SK-N-SH treated with all-trans-retinoic acid at 6 μM for 48 hours (cell line): ENCODE measurements around the gene ADRA1B.

Source experiments
- ATAC-seq: fragments of 200-7000 bp; cut with Tn5 transposase; 3 replicates; pipeline ENCODE4 v1.9.1; 2020; ENCODE audit warnings: mild to moderate bottlenecking, moderate library complexity
- ARNTL ChIP-seq: fragments of 450-650 bp; formaldehyde crosslinking; IDR thresholded peaks from 2 replicates; pipeline ENCODE4 v1.5.0; 2020; ENCODE audit warnings: low read depth, mild to moderate bottlenecking, moderate library complexity, borderline replicate concordance
- BACH2 ChIP-seq: fragments of 250-450 bp; sonication (Bioruptor Pico); IDR thresholded peaks from 2 replicates; pipeline ENCODE4 v1.9.0; 2021; ENCODE audit warnings: mild to moderate bottlenecking, borderline replicate concordance
- CSDC2 ChIP-seq: fragments of 250-450 bp; sonication (Bioruptor Pico); IDR thresholded peaks from 2 replicates; pipeline ENCODE4 v1.5.0; 2020; ENCODE audit warnings: mild to moderate bottlenecking, moderate library complexity
- ESRRG ChIP-seq: fragments of 250-450 bp; sonication (Bioruptor Pico); IDR thresholded peaks from 2 replicates; pipeline ENCODE4 v1.6.1; 2021; ENCODE audit warnings: mild to moderate bottlenecking
- ISL1 ChIP-seq: fragments of 250-450 bp; sonication (Bioruptor Pico); IDR thresholded peaks from 2 replicates; pipeline ENCODE4 v2.1.2; 2022; ENCODE audit warnings: mild to moderate bottlenecking, moderate library complexity
- OSR1 ChIP-seq: fragments of 250-450 bp; sonication (Bioruptor Pico); IDR thresholded peaks from 2 replicates; pipeline ENCODE4 v1.8.0; 2022; ENCODE audit warnings: moderate library complexity, mild to moderate bottlenecking, inconsistent platforms
- PPARA ChIP-seq: fragments of 250-450 bp; sonication (Bioruptor Pico); IDR thresholded peaks from 2 replicates; pipeline ENCODE4 v1.5.0; 2020; ENCODE audit warnings: mild to moderate bottlenecking, borderline replicate concordance
- RARB ChIP-seq: fragments of 250-450 bp; sonication (Bioruptor Pico); IDR thresholded peaks from 2 replicates; pipeline ENCODE4 v1.8.0; 2021; ENCODE audit warnings: mild to moderate bottlenecking, moderate library complexity
- SNAI2 ChIP-seq: fragments of 250-450 bp; sonication (Bioruptor Pico); IDR thresholded peaks from 2 replicates; pipeline ENCODE4 v1.5.0; 2020; ENCODE audit warnings: mild to moderate bottlenecking, moderate library complexity
- TCF4 ChIP-seq: fragments of 250-450 bp; sonication (Bioruptor Pico); IDR thresholded peaks from 2 replicates; pipeline ENCODE4 v1.8.0; 2021; ENCODE audit warnings: mild to moderate bottlenecking, moderate library complexity, borderline replicate concordance
- TOX ChIP-seq: fragments of 250-450 bp; sonication (Bioruptor Pico); IDR thresholded peaks from 2 replicates; pipeline ENCODE4 v1.8.0; 2021; ENCODE audit warnings: mild to moderate bottlenecking, moderate library complexity, borderline replicate concordance
- ZC3H10 ChIP-seq: fragments of 250-450 bp; sonication (Bioruptor Pico); IDR thresholded peaks from 2 replicates; pipeline ENCODE4 v1.5.1; 2021; ENCODE audit warnings: mild to moderate bottlenecking, moderate library complexity
- ZFP3 ChIP-seq: fragments of 250-450 bp; sonication (Bioruptor Pico); IDR thresholded peaks from 2 replicates; pipeline ENCODE4 v1.5.0; 2020; ENCODE audit warnings: mild to moderate bottlenecking, moderate library complexity
- ZFP30 ChIP-seq: fragments of 450-650 bp; formaldehyde crosslinking; IDR thresholded peaks from 2 replicates; pipeline ENCODE4 v1.5.0; 2022; ENCODE audit warnings: mild to moderate bottlenecking, moderate library complexity
- ZNF565 ChIP-seq: fragments of 450-650 bp; formaldehyde crosslinking; conservative IDR thresholded peaks from 2 replicates; pipeline ENCODE4 v1.5.0; 2020; ENCODE audit warnings: low read depth, mild to moderate bottlenecking, moderate library complexity
- ZNF70 ChIP-seq: fragments of 450-650 bp; formaldehyde crosslinking; IDR thresholded peaks from 2 replicates; pipeline ENCODE4 v1.5.0; 2020; ENCODE audit warnings: mild to moderate bottlenecking, moderate library complexity
- ZNF8 ChIP-seq: fragments of 450-650 bp; formaldehyde crosslinking; IDR thresholded peaks from 2 replicates; pipeline ENCODE4 v1.5.0; 2020; ENCODE audit warnings: mild to moderate bottlenecking, moderate library complexity
- TF ChIP-seq, protein P1 (sequence below): fragments of 250-450 bp; sonication (Bioruptor Pico); IDR thresholded peaks from 2 replicates; pipeline ENCODE4 v1.5.1; 2020; ENCODE audit warnings: low read depth, mild to moderate bottlenecking, moderate library complexity
- TF ChIP-seq, protein P2 (sequence below): fragments of 250-450 bp; sonication (Bioruptor Pico); IDR thresholded peaks from 2 replicates; pipeline ENCODE4 v1.5.0; 2020; ENCODE audit warnings: mild to moderate bottlenecking, moderate library complexity
- TF ChIP-seq, protein P3 (sequence below): fragments of 250-450 bp; sonication (Bioruptor Pico); IDR thresholded peaks from 2 replicates; pipeline ENCODE4 v1.8.0; 2020; ENCODE audit warnings: mild to moderate bottlenecking, moderate library complexity, borderline replicate concordance
- TF ChIP-seq, protein P4 (sequence below): fragments of 250-450 bp; sonication (Bioruptor Pico); IDR thresholded peaks from 2 replicates; pipeline ENCODE4 v1.8.0; 2021; ENCODE audit warnings: low read depth, mild to moderate bottlenecking, moderate library complexity, borderline replicate concordance
- TF ChIP-seq, protein P5 (sequence below): fragments of 250-450 bp; sonication (Bioruptor Pico); IDR thresholded peaks from 2 replicates; pipeline ENCODE4 v1.5.1; 2021; ENCODE audit warnings: mild to moderate bottlenecking, moderate library complexity

ADRA1B gene

DNA sequence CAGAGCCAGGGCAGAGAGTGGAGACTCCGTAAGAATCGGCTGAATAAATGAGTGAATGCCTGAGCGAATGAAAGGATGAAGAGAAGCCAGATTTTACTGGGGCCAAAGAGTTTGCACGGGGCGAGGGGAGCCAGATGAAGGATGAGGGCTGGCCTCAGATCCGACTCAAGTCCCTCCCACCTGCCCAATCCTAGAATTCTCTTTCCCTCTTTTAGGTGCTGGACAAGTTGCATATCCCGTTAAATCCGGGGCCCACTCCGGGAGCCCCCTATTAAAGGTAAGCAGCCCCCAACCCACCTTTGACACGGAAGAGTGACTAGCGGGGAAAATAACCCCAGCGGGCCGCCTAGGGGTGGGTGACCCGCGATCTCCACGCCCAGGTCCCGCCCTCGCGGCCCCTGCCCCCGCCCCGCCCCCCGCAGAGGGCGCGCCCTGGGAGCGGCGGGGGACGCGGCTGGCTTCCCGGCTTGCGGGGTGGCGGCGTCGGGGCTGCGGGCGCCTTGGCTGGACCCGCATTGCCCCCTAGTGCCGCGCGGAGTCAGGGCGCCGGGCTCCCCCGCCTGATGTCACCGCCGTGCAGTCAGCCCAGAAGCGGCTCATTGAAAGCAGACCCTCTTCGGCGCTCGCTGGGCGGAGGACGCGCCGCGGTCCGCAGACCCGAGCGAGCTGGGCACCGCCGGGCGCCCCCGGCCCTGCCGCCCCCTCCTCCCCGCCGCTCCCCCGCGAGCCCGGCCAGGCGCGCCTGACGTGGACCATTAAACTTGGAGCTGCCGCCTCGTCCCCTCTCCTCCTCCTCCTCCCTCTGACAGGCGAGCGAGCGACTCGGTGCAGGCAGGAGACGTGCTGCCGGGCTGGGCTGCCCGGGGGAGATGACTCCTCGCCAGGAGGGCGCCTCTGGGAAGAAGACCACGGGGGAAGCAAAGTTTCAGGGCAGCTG, at the start of gene ADRA1B:
TSS of gene ADRA1B (plus strand) at position 579 of the 937 bp plus-strand sequence. CDS start 424 bp downstream, outside the sequence.
- TF ChIP-seq PPARA (no peak), ZNF70 (no peak), ZFP3 (CRISPR knock-in tag) (no peak), ZC3H10 (CRISPR knock-in tag) (no peak), BACH2 (no peak), ZNF565 (CRISPR knock-in tag) (no peak), RARB (CRISPR knock-in tag) (no peak), TCF4 (no peak), ESRRG (CRISPR knock-in tag) (no peak), CSDC2 (CRISPR knock-in tag) (no peak), ZFP30 (CRISPR knock-in tag) (no peak), TOX (CRISPR knock-in tag) (no peak), ARNTL (CRISPR knock-in tag) (no peak), OSR1 (no peak), ZNF8 (CRISPR knock-in tag) (no peak)
- TF ChIP-seq, protein P1, sequence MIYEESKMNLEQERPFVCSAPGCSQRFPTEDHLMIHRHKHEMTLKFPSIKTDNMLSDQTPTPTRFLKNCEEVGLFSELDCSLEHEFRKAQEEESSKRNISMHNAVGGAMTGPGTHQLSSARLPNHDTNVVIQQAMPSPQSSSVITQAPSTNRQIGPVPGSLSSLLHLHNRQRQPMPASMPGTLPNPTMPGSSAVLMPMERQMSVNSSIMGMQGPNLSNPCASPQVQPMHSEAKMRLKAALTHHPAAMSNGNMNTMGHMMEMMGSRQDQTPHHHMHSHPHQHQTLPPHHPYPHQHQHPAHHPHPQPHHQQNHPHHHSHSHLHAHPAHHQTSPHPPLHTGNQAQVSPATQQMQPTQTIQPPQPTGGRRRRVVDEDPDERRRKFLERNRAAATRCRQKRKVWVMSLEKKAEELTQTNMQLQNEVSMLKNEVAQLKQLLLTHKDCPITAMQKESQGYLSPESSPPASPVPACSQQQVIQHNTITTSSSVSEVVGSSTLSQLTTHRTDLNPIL (CRISPR knock-in tag), result no peak
- TF ChIP-seq, protein P2, sequence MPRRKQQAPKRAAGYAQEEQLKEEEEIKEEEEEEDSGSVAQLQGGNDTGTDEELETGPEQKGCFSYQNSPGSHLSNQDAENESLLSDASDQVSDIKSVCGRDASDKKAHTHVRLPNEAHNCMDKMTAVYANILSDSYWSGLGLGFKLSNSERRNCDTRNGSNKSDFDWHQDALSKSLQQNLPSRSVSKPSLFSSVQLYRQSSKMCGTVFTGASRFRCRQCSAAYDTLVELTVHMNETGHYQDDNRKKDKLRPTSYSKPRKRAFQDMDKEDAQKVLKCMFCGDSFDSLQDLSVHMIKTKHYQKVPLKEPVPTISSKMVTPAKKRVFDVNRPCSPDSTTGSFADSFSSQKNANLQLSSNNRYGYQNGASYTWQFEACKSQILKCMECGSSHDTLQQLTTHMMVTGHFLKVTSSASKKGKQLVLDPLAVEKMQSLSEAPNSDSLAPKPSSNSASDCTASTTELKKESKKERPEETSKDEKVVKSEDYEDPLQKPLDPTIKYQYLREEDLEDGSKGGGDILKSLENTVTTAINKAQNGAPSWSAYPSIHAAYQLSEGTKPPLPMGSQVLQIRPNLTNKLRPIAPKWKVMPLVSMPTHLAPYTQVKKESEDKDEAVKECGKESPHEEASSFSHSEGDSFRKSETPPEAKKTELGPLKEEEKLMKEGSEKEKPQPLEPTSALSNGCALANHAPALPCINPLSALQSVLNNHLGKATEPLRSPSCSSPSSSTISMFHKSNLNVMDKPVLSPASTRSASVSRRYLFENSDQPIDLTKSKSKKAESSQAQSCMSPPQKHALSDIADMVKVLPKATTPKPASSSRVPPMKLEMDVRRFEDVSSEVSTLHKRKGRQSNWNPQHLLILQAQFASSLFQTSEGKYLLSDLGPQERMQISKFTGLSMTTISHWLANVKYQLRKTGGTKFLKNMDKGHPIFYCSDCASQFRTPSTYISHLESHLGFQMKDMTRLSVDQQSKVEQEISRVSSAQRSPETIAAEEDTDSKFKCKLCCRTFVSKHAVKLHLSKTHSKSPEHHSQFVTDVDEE (CRISPR knock-in tag), result no peak
- TF ChIP-seq, protein P3, sequence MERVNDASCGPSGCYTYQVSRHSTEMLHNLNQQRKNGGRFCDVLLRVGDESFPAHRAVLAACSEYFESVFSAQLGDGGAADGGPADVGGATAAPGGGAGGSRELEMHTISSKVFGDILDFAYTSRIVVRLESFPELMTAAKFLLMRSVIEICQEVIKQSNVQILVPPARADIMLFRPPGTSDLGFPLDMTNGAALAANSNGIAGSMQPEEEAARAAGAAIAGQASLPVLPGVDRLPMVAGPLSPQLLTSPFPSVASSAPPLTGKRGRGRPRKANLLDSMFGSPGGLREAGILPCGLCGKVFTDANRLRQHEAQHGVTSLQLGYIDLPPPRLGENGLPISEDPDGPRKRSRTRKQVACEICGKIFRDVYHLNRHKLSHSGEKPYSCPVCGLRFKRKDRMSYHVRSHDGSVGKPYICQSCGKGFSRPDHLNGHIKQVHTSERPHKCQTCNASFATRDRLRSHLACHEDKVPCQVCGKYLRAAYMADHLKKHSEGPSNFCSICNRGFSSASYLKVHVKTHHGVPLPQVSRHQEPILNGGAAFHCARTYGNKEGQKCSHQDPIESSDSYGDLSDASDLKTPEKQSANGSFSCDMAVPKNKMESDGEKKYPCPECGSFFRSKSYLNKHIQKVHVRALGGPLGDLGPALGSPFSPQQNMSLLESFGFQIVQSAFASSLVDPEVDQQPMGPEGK (CRISPR knock-in tag), result no peak
- TF ChIP-seq, protein P4, sequence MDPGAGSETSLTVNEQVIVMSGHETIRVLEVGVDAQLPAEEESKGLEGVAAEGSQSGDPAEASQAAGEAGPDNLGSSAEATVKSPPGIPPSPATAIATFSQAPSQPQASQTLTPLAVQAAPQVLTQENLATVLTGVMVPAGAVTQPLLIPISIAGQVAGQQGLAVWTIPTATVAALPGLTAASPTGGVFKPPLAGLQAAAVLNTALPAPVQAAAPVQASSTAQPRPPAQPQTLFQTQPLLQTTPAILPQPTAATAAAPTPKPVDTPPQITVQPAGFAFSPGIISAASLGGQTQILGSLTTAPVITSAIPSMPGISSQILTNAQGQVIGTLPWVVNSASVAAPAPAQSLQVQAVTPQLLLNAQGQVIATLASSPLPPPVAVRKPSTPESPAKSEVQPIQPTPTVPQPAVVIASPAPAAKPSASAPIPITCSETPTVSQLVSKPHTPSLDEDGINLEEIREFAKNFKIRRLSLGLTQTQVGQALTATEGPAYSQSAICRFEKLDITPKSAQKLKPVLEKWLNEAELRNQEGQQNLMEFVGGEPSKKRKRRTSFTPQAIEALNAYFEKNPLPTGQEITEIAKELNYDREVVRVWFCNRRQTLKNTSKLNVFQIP (CRISPR knock-in tag), result no peak
- peak; percentile 80 for ATAC-seq

DNA sequence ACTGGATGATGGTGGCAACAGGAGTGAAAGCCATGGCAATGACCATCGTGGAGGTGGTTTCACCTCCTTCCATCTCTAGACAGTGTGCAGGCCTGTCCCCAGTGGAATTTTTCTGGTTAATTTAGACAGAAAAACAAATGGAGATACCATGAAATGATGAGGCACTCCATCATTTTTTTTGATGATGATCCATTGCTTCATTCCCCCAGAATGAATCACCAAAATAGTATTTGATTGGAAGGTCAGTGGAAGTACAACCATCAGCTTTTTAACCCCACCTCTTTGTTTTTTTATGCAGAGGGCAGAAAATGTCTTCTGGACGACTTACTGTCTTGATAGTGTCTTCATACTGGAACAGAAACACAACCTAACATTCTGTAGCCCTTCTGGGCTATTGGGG, 42.6 kb upstream of the ADRA1B start:
- TF ChIP-seq, protein P4 (CRISPR knock-in tag), result no peak
- TF ChIP-seq PPARA, result no peak
- no peak for TF ChIP-seq ESRRG (CRISPR knock-in tag)
- no peak for TF ChIP-seq CSDC2 (CRISPR knock-in tag)
- TF ChIP-seq ISL1, result no peak
- TF ChIP-seq BACH2, result no peak
- peak; percentile 60 for ATAC-seq

DNA sequence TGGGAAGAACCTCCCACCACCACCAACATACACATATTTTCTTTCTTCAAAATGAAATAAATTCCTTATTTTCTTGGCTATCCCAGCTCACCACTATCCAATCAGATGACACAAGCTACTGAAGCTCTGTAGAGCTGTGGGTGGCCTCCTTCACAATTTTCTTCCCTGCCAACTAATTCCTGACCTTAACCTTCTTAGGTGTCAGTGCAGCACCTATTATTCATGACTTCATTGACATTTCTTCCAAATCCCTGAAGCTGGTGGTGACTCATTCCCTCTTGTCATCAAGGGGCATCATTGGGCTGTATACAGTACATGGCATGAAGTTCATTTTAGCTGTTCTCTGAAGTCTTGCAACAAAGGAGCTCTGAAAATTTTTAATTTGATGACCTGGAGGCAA, 42.0 kb upstream of the ADRA1B start:
- ATAC-seq, result peak; percentile 28
- TF ChIP-seq, protein P5, sequence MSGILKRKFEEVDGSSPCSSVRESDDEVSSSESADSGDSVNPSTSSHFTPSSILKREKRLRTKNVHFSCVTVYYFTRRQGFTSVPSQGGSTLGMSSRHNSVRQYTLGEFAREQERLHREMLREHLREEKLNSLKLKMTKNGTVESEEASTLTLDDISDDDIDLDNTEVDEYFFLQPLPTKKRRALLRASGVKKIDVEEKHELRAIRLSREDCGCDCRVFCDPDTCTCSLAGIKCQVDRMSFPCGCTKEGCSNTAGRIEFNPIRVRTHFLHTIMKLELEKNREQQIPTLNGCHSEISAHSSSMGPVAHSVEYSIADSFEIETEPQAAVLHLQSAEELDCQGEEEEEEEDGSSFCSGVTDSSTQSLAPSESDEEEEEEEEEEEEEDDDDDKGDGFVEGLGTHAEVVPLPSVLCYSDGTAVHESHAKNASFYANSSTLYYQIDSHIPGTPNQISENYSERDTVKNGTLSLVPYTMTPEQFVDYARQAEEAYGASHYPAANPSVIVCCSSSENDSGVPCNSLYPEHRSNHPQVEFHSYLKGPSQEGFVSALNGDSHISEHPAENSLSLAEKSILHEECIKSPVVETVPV (CRISPR knock-in tag), result no peak
- TF ChIP-seq ZC3H10 (CRISPR knock-in tag) (no peak), RARB (CRISPR knock-in tag) (no peak), PPARA (no peak), CSDC2 (CRISPR knock-in tag) (no peak), ARNTL (CRISPR knock-in tag) (no peak), ZFP30 (CRISPR knock-in tag) (no peak), ZNF8 (CRISPR knock-in tag) (no peak), ZFP3 (CRISPR knock-in tag) (no peak), SNAI2 (CRISPR knock-in tag) (no peak), ISL1 (no peak)
- TF ChIP-seq, protein P3 (CRISPR knock-in tag), result no peak
- TF ChIP-seq, protein P1 (CRISPR knock-in tag), result no peak
